T47D (cell line): ENCODE results near the gene TNFRSF1A.

Source experiments
- DNase-seq, 2 experiments: peaks; one replicate each; pipeline versions ENCODE4 v3.0.0 to v3.0.0-alpha.2; 2011 to 2012; ENCODE audit warnings: low read depth in 1 of 2, low spot score in 1 of 2
- JUND ChIP-seq: IDR thresholded peaks from 2 replicates; pipeline ENCODE4 v1.6.1; 2012; ENCODE audit warnings: low read depth
- in situ Hi-C: cut with HindIII; loops from 2 replicates; pipeline ENCODE4 v1.10.0; 2016; ENCODE audit warnings: low sequenced_read_pairs, low pct_unique_long_range_greater_than_20kb

Gene TNFRSF1A

GRCh38 chr12:6336889-6337853 is 4.7 kb downstream of the TNFRSF1A start:
- no peak for TF ChIP-seq JUND
- DNase-seq = no peak
- in situ Hi-C loops = no loop called here

DNA sequence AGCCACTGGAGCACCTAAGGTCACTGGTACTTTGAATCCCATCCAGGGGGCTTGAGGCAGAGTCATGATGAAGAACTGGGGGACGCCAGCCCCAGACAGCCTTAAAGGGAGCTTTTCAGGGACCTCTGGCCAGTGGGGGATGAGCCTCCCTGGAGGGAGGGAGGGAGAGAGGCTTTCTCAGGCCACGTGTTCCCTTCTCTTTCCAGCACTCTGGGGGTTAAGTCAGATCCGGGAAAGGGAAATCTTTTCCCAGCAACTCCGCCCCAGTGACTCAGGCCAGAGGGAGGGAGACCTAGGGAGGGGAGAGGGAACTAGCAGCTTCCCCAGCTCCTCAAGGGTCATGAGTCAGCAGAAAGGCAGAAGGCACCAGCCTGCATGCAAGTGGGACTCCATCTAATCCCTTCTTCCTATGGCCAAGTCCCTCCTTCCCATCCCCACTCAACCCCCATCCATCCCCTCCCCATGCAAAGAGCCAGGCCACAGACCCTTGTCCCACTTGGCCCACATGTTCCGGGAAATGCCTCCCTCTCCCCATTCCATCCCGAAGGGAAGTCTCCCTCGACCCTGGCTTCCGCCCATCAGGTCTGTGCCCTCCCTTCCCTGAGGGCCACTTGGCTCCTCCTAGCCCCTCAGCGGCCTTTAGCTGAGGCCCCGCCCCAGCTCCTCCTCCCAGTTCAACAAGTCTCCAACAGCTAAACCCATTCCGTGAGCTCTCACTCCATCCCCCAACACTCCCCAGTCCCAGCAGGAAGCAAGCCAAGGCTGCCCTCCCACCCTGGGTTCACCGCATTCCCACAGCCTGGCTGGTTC is 5.6 kb downstream of the TNFRSF1A start:
- TF ChIP-seq JUND = no peak
- DNase-seq = peak; percentile 50 to 89

GRCh38 chr12:6335451-6336078 is 6.3 kb downstream of the TNFRSF1A start:
- peak in 1 of 2 experiments; percentile 51 for DNase-seq
- no peak for TF ChIP-seq JUND
- in situ Hi-C loops = no loop called here

More for the DNA sequence above, 5.6 kb downstream of the TNFRSF1A start:
- in situ Hi-C loops = no loop called here

DNA sequence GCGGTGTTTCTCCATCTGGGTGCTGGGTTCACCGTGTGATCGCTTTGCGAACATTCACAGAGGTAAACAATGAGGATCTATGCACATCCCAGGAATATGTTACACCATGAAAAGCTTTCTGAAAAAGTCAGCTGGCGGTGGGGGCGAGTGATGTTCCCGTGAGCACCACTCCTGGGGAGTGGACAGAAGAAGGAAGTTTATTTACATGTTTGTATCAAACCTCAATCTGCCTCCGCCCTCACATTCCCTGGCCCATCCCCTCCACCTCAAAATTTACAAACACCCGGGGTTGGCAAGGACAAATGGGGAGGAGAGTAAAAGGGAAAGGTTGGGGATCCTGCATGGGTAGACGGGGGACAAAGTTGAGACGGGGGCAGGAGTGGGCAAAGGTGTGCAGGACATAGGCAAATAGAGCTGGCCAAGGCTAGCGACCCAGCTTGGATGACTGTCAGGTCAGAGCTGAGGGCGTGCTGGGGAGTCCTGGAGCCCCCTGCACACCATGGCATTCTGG is 6.9 kb downstream of the TNFRSF1A start:
- TF ChIP-seq JUND = no peak
- DNase-seq = no peak
- in situ Hi-C loops = no loop called here

GRCh38 chr12:6334359-6334758 is 7.5 kb downstream of the TNFRSF1A start:
- in situ Hi-C loops = no loop called here
- TF ChIP-seq JUND = no peak
- no peak for DNase-seq

DNA sequence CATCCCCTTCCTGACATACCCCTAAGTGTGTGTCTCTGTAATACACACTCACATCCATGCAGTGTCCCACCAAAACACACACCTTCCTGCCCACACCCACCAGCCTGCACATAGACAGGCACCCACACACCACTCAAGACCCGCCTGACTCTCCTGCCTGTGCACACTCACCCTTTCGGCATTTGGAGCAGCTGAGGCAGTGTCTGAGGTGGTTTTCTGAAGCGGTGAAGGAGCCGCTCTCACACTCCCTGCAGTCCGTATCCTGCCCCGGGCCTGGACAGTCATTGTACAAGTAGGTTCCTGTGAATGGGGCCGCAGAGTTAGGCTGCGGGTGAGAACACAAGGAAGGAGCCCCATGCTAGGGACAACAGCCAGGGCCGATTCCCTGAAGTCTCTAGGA is 8.3 kb downstream of the TNFRSF1A start:
- in situ Hi-C loops = no loop called here
- DNase-seq = no peak
- no peak for TF ChIP-seq JUND

DNA sequence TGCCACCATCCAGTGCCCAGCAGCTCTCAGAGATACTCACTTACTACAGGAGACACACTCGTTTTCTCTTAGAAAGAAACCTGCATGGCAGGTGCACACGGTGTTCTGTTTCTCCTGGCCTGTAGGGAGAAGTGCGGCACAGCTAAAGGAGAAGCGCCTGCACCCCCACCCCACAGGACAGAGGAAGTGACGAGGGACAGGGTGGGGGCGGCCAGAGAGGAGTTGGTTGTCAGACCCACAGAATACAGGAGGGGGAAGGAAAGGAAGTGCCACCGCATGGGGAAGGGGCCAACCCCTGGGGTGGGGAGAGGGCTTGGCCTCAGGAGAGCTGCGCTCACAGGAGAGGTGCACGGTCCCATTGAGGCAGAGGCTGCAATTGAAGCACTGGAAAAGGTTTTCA is 8.8 kb downstream of the TNFRSF1A start:
- in situ Hi-C loops = no loop called here
- DNase-seq = no peak
- no peak for TF ChIP-seq JUND

DNA sequence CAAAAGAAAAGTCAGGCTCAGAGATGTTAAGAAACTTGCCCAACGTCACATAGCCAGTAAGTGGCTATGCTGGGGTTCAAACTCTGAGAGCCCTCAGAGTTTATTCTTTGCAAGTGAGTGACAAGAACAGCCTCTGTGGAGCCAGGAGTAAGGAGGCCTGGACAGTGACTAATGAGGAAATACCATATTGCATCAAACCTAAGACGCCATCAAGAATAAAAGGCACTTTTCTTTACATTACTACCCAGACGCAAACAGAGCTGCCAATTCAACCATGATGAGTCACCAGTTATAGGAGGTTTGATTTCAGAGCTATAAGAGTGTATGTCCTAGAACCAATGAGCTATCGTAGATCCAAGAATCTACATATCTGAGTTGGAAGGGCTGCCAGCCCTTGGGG is 9.4 kb downstream of the TNFRSF1A start:
- in situ Hi-C loops = no loop called here
- DNase-seq = no peak
- no peak for TF ChIP-seq JUND

DNA sequence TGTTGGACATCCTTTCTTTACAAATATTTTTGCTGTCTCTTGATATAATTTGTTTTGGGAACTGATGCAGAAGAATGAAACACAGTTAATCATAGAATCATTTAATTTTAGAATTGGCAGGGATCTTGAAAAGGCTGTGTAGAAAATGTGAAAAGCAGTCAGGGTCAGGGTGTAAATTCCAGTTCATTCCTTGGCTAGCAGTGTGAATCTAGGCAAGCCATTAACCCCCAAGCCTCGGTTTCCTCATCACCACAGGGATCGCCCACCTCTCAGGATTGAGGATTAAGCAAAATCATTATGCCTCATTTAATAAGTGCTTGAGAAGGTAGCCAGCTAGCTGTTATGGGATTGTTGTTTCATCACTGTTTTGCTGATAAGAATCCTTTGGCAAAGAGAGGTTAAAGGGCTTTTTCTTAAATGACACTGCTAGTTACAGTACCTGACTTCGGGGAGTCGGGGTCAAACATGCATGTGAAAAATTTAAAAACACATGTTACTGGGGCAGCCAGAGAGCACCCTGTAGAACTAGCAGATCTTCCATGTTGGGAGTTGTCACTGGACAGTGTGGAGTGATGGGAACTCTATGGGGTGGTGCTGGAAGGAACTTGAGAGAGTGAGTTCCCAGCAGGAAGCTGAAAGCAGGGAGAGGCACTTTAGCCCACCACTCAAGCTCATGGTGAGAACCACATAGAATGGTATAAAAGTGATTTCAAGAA is 10.7 kb downstream of the TNFRSF1A start:
- no peak for TF ChIP-seq JUND
- in situ Hi-C loops = no loop called here
- no peak for DNase-seq

- no peak for DNase-seq
- in situ Hi-C loops = no loop called here
- no peak for TF ChIP-seq JUND
These were observed 11.7 kb downstream of the TNFRSF1A start for GRCh38 chr12:6330192-6330591.

DNA sequence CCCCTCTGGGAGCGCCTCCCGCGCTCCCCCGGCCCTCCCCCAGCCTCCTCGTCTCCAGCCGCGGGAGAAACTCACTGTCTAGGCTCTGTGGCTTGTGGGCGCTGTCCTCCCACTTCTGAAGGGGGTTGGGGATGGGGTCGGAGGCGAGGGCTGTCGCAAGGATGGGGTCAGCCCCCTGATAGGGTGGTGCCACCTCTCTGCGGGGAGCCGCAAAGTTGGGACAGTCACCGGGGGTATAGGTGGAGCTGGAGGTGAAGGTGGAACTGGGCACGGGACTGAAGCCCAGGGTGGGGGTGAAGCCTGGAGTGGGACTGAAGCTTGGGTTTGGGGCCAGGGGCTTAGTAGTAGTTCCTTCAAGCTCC is 12.2 kb downstream of the TNFRSF1A start:
- no peak for DNase-seq
- in situ Hi-C loops = no loop called here
- no peak for TF ChIP-seq JUND
